HG02870 (cell line): ENCODE measurements around the gene EDEM3.
"Not testable (repeated sequence)": the region's sequence is repeated elsewhere in the genome, so short reads cannot be mapped to it uniquely, and the experiment has no call there.

Source experiments
- ATAC-seq: cut with Tn5 transposase; IDR thresholded peaks from one replicate; pipeline ENCODE4 v1.9.1; 2021; ENCODE audit warnings: mild to moderate bottlenecking, moderate library complexity; ENCODE audit not compliant: unreplicated experiment

The EDEM3 gene

GRCh38 chr1:184680611-184681225 is 73.9 kb downstream of the EDEM3 start:
- ATAC-seq: not testable (repeated sequence)

DNA sequence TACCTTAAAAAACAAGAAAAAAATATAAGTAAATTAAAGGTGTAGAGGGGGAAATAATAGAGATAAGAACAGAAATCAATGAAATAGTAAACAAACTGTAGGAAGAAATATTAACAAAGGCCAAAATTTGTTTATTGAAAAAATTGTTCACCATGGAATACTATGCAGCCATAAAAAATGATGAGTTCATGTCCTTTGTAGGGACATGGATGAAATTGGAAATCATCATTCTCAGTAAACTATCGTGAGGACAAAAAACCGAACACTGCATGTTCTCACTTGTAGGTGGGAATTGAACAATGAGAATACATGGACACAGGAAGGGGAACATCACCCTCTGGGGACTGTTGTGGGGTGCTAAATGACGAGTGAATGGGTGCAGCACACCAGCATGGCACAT is 75.2 kb downstream of the EDEM3 start:
- not testable (repeated sequence) for ATAC-seq

DNA sequence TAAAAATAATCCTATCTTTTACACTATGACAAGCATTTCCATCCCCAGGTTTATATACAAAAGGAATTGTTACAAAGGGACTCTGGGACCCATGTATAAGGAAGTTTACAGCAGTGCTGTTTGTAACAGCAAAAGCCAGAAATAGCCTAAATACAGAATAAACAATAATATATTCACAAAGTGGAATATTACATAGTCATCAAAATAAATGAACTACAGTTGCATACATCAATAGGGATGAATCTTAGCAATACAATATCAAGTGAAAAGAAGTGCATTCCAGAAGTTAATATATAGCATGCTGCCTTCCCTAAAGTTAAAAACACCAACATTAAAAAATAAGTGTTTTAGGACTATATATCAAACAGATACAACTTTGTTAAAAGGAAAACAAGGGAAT is 77.3 kb downstream of the EDEM3 start:
- ATAC-seq: no peak

GRCh38 chr1:184673305-184673704 is 81.4 kb downstream of the EDEM3 start:
- ATAC-seq: no peak

GRCh38 chr1:184672013-184672726 is 82.5 kb downstream of the EDEM3 start:
- ATAC-seq: no peak

- ATAC-seq: no peak
Observed at GRCh38 chr1:184669391-184669790, 85.3 kb downstream of the EDEM3 start.

GRCh38 chr1:184665360-184665759 is 89.3 kb downstream of the EDEM3 start:
- ATAC-seq: no peak

GRCh38 chr1:184664661-184665060 is 90.0 kb downstream of the EDEM3 start:
- no peak for ATAC-seq

GRCh38 chr1:184664042-184664660 is 90.5 kb downstream of the EDEM3 start:
- ATAC-seq: no peak

- ATAC-seq: no peak
Observed at GRCh38 chr1:184661801-184662200, 92.9 kb downstream of the EDEM3 start.

GRCh38 chr1:184660462-184661191 is 94.0 kb downstream of the EDEM3 start:
- ATAC-seq: no peak

DNA sequence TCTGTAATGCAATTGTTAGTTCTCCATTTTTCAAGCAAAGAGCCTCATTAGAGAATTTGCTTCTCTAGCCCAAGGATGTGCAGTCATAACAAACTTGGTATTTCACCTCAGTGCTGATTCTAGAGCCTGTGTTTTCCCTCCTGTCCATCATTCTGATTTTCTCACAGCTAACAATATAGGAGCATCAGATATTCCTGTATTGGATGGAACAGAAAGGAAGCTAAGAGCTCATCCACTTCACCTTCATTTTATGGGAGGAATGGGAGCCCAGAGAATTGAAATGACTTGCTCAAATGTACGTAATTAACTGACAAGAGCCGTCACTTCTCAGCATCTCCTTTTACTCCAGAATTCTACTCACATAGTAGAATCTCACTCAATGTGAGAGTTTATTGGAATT is 96.6 kb downstream of the EDEM3 start:
- no peak for ATAC-seq

- no peak for ATAC-seq
Observed at GRCh38 chr1:184656221-184656620, 98.4 kb downstream of the EDEM3 start.

GRCh38 chr1:184655185-184655584 is 99.5 kb downstream of the EDEM3 start:
- no peak for ATAC-seq

GRCh38 chr1:184650177-184650866 is 104.3 kb downstream of the EDEM3 start:
- ATAC-seq: no peak

- peak; percentile 94 for ATAC-seq
Observed at GRCh38 chr1:184649451-184649888, 105.2 kb downstream of the EDEM3 start.

- ATAC-seq: no peak
Observed at GRCh38 chr1:184648856-184649201, 105.8 kb downstream of the EDEM3 start.

DNA sequence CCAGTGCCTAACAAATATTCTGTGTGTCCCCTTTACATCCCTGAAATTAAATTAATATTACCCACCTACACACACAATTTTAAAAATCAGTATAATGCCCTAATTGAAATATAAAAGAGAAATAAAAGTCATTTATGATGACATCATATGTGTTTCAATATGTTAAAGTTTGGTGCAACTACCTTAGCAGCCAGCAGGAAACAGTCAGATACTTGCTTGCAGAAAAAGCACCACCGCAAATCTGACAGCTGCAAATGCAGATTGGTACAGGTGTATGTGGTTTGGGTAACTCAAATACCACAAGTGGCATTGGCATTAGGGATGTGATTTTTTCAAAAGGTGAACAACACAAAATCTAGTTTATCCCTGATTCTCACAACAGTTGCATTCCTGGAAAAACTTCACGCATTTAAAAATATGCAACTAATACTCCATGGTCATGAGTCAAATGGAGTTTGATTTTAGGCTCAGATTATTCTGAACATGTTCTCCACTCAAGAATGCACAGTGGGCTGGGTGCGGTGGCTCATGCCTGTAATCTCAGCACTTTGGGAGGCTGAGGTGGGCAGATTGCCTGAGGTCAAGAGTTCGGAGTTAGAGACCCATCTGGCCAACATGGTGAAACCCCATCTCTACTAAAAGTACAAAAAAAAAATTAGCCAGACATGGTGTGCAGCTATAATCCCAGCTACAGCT is 106.3 kb downstream of the EDEM3 start:
- no peak for ATAC-seq

GRCh38 chr1:184647471-184647870 is 107.2 kb downstream of the EDEM3 start:
- ATAC-seq: no peak

GRCh38 chr1:184646824-184647223 is 107.8 kb downstream of the EDEM3 start:
- no peak for ATAC-seq
